ENCODE data around the gene TNFAIP8L3. TPM values are rescaled to one million over a fixed set of nuclear protein-coding genes. Genes with fewer than 3 reads are reported as not detected.

Gene TNFAIP8L3
- total and polyA plus RNA-seq, 2 of the 4 experiments (the other 2 are of a cell fraction): 0.29 to 0.90 TPM

DNA sequence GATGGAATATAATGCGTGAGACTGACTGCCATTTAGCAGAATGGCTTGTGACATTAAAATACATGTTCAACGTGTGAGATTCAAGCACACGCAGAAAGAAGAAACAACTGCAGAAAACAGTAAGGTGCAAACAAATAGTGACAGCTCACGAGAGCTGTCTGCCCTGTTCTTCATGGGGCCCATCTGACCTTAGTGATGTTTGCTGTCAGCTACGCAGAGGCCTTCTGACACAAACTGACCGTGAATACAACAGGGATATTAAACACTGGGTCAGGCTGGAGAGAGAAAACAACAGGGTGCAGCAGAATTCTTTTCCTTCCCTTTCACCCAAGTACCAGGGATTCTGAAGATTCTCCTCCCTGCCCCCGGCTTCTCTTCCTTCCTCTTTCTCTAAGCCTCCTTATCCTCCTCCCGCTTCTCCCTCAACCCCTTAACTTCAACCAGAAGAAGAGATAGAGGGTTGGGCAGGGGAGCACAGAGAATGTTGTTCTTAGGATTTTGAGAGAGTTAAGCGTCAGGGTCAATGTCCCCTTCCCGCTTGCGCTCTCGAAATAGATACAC is 2.1 kb downstream of the TNFAIP8L3 start:
- ChIA-PET POLR2A (ENCODE audit: unreplicated experiment) (no interaction called here), CTCF (no interaction called here)
- TF ChIP-seq RCOR1 (IDR thresholded peaks at IDR 0.05; ENCODE audit: insufficient replicate concordance, low read length) (no peak), POLR2A (IDR thresholded peaks at IDR 0.05; ENCODE audit: low read depth, low read length) (no peak), MAZ (IDR thresholded peaks at IDR 0.05; ENCODE audit: borderline replicate concordance, low read depth, low read length) (no peak), NFE2L2 (IDR thresholded peaks at IDR 0.05; ENCODE audit: low read depth, low read length) (no peak), CHD1 (IDR thresholded peaks at IDR 0.05; ENCODE audit: low read depth, low read length) (no peak), SMC3 (IDR thresholded peaks at IDR 0.05; ENCODE audit: low read depth, low read length) (no peak), RFX5 (IDR thresholded peaks at IDR 0.05; ENCODE audit: low read depth, low read length) (no peak), RAD21 (IDR thresholded peaks at IDR 0.05; ENCODE audit: low read length) (no peak), BHLHE40 (IDR thresholded peaks at IDR 0.05; ENCODE audit: low read depth, low read length) (no peak), MXI1 (IDR thresholded peaks at IDR 0.05; ENCODE audit: borderline replicate concordance, low read depth, low read length) (no peak)
- TF ChIP-seq, protein P1, sequence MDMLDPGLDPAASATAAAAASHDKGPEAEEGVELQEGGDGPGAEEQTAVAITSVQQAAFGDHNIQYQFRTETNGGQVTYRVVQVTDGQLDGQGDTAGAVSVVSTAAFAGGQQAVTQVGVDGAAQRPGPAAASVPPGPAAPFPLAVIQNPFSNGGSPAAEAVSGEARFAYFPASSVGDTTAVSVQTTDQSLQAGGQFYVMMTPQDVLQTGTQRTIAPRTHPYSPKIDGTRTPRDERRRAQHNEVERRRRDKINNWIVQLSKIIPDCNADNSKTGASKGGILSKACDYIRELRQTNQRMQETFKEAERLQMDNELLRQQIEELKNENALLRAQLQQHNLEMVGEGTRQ (IDR thresholded peaks at IDR 0.05; ENCODE audit: low read depth, low read length): no peak
- TF ChIP-seq, protein P2, sequence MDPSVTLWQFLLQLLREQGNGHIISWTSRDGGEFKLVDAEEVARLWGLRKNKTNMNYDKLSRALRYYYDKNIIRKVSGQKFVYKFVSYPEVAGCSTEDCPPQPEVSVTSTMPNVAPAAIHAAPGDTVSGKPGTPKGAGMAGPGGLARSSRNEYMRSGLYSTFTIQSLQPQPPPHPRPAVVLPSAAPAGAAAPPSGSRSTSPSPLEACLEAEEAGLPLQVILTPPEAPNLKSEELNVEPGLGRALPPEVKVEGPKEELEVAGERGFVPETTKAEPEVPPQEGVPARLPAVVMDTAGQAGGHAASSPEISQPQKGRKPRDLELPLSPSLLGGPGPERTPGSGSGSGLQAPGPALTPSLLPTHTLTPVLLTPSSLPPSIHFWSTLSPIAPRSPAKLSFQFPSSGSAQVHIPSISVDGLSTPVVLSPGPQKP (IDR thresholded peaks at IDR 0.05; ENCODE audit: borderline replicate concordance, low read depth, low read length): no peak
- no peak overlapping the region for H2BK20ac ChIP-seq (ENCODE audit: low read depth, low read length)
- H3K9me1 ChIP-seq (ENCODE audit: insufficient read depth, low read length): no peaks in the 10 kb centered on the region; the same call in 1 of the 2 replicates
- no peak overlapping the region for H3K18ac ChIP-seq (ENCODE audit: low read depth, low read length)
- in situ Hi-C loops (cut with MboI; ENCODE audit: low sequenced_read_pairs) (no loop called here), intact Hi-C loops (cut with micrococcal nuclease) (no loop called here), dilution Hi-C loops (cut with HindIII; ENCODE audit: low sequenced_read_pairs, unreplicated experiment) (no loop called here)
- H3K27me3 ChIP-seq (ENCODE audit: control insufficient read depth, insufficient read depth, low read length): peaks cover 72% of the 10 kb centered on the region
- H4K20me1 ChIP-seq (ENCODE audit: insufficient read depth, low read length): no peaks in the 10 kb centered on the region
- WGBS, 2 experiments (ENCODE audit: extremely low coverage in 2 of 2, insufficient read length in 1 of 2): 78% methylated on average over 4 of the region's 12 CpGs; no CpG with 5 or more reads in 1 of the 2 experiments
- H3K27ac ChIP-seq (ENCODE audit: insufficient read depth, low read length): no peak overlapping the region
- no peak for DNase-seq
- H4K91ac ChIP-seq (ENCODE audit: insufficient read depth, low read depth, low read length): no peak overlapping the region
- H3K9me3 ChIP-seq (ENCODE audit: control insufficient read depth, insufficient read depth, low read length): no peaks in the 10 kb centered on the region
- H3K14ac ChIP-seq (replicated peaks; ENCODE audit: low read depth, low read length): no peak overlapping the region
- H3K4me2 ChIP-seq (ENCODE audit: low read depth, low read length): no peak overlapping the region
- H3K79me1 ChIP-seq (ENCODE audit: low read depth in 1 of 2, low read length in 2 of 2): no peaks in the 10 kb centered on the region
- no peak overlapping the region for H3K4me3 ChIP-seq (ENCODE audit: insufficient read depth, low read depth, low read length)
- H2BK5ac ChIP-seq (ENCODE audit: low read depth, low read length, poor library complexity, severe bottlenecking): no peak overlapping the region
- no peak overlapping the region for H4K5ac ChIP-seq (ENCODE audit: low read depth, low read length)
- no peak overlapping the region for H2AK9ac ChIP-seq (replicated peaks; ENCODE audit: low read depth, low read length, poor library complexity)
- no peak overlapping the region for H3K4ac ChIP-seq (ENCODE audit: low read depth, low read length)
- H2AK5ac ChIP-seq (ENCODE audit: low read depth, low read length): no peak overlapping the region
- no peak overlapping the region for H3K23ac ChIP-seq (ENCODE audit: low read depth, low read length)
- H3K9ac ChIP-seq (ENCODE audit: low read depth, low read length): no peak overlapping the region
- H2BK15ac ChIP-seq (ENCODE audit: low read depth, low read length): no peak overlapping the region
- H4K8ac ChIP-seq (ENCODE audit: low read depth in 2 of 2, low read length in 2 of 2): no peak overlapping the region
- H3K56ac ChIP-seq (ENCODE audit: extremely low read depth, insufficient read depth, low read length): no peak overlapping the region
- ATAC-seq (ENCODE audit: low read depth): no peak
- H3K4me1 ChIP-seq (ENCODE audit: control insufficient read depth, insufficient read depth, low read length): no peaks in the 10 kb centered on the region; the same call in 1 of the 2 replicates
- no peak overlapping the region for H2AFZ ChIP-seq (replicated peaks; ENCODE audit: low read length, poor library complexity)
- H3K36me3 ChIP-seq (ENCODE audit: control insufficient read depth, insufficient read depth, low read length): no peaks in the 10 kb centered on the region
- no TSS peak for BruUV-seq (replicated peaks)
- H2BK120ac ChIP-seq (ENCODE audit: low read depth, low read length): no peak overlapping the region
